HEK293T (cell line): ENCODE results near the gene MPO.

Experiments used
- CTCF ChIA-PET: fragments of 350-600 bp; formaldehyde crosslinking; extraction: SDS; loops from one replicate; lab custom pipeline; 2021; ENCODE audit warnings: antibody characterized with exemption, inconsistent platforms; lab: Yijun Ruan, JAX
- POLR2A ChIA-PET: fragments of 350-600 bp; formaldehyde crosslinking; extraction: SDS; loops from one replicate; lab custom pipeline; 2020; ENCODE audit warnings: antibody characterized with exemption, inconsistent platforms; lab: Yijun Ruan, JAX
- DNase-seq: peaks from one replicate; pipeline ENCODE4 v3.0.0; 2012; ENCODE audit warnings: mixed read lengths; ENCODE audit errors: extremely low spot score
- ARNT ChIP-seq: fragments of 450-650 bp; IDR thresholded peaks from 2 replicates; pipeline ENCODE4 v1.6.1; 2017; ENCODE audit warnings: mild to moderate bottlenecking
- BHLHE40 ChIP-seq: fragments of 450-650 bp; IDR thresholded peaks from 2 replicates; pipeline ENCODE4 v1.6.1; 2016; ENCODE audit warnings: mild to moderate bottlenecking, moderate library complexity, borderline replicate concordance
- CTBP1 ChIP-seq: fragments of 450-650 bp; IDR thresholded peaks from 2 replicates; pipeline ENCODE4 v1.6.1; 2016; ENCODE audit warnings: borderline replicate concordance
- ELF4 ChIP-seq: fragments of 450-650 bp; IDR thresholded peaks from 2 replicates; pipeline ENCODE4 v1.6.1; 2017; ENCODE audit warnings: antibody characterized with exemption
- FOXA1 ChIP-seq: fragments of 450-650 bp; IDR thresholded peaks from 2 replicates; pipeline ENCODE4 v1.6.1; 2016; ENCODE audit warnings: mild to moderate bottlenecking
- FOXK2 ChIP-seq: fragments of 450-650 bp; IDR thresholded peaks from 2 replicates; pipeline ENCODE4 v1.6.1; 2016; ENCODE audit warnings: mild to moderate bottlenecking
- FOXM1 ChIP-seq: fragments of 450-650 bp; IDR thresholded peaks from 2 replicates; pipeline ENCODE4 v1.6.1; 2017; ENCODE audit warnings: mild to moderate bottlenecking, borderline replicate concordance
- HDGF ChIP-seq: fragments of 450-650 bp; IDR thresholded peaks from 2 replicates; pipeline ENCODE4 v1.6.1; 2017; ENCODE audit warnings: antibody characterized with exemption, borderline replicate concordance
- L3MBTL2 ChIP-seq: fragments of 450-650 bp; conservative IDR thresholded peaks from 2 replicates; pipeline ENCODE4 v1.6.1; 2016; ENCODE audit warnings: mild to moderate bottlenecking
- LEF1 ChIP-seq: fragments of 450-650 bp; IDR thresholded peaks from 2 replicates; pipeline ENCODE4 v1.6.1; 2017; ENCODE audit warnings: mild to moderate bottlenecking, borderline replicate concordance
- NFRKB ChIP-seq: fragments of 450-650 bp; IDR thresholded peaks from 2 replicates; pipeline ENCODE4 v1.6.1; 2016; ENCODE audit warnings: mild to moderate bottlenecking, moderate library complexity
- SP1 ChIP-seq: fragments of 450-650 bp; IDR thresholded peaks from 2 replicates; pipeline ENCODE4 v1.6.1; 2017
- SUZ12 ChIP-seq: fragments of 450-650 bp; IDR thresholded peaks from 2 replicates; pipeline ENCODE4 v1.6.1; 2016; ENCODE audit warnings: mild to moderate bottlenecking
- TARDBP ChIP-seq: fragments of 450-650 bp; IDR thresholded peaks from 2 replicates; pipeline ENCODE4 v1.6.1; 2016
- ZNF384 ChIP-seq: fragments of 450-650 bp; IDR thresholded peaks from 2 replicates; pipeline ENCODE4 v1.6.1; 2016
- TF ChIP-seq, protein P1 (sequence below): fragments of 450-650 bp; IDR thresholded peaks from 2 replicates; pipeline ENCODE4 v1.6.1; 2016

The MPO gene

DNA sequence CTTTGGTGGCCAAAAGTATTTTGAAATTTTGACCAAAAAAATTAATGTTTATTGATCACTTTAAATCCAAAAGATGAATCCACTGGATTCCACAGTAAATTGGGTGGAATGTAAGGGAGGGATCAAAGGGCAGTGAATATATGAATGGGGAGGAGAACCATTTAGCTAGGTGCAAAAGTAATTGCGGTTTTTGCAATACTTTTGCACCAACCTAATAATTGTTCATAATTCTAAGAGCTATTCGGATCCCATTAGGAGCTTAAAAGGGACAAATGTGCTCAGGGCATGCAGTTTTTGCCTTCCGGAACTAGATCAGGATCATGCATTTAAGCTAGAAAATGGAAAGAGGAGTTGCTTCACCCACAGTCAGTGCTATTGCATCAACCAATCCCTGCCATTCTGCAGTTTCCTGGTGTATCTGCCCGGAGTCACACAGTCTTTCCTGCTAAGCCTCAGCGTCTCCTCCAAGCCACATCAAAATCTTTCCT is 42.5 kb downstream of the MPO start, which contains the start of gene LPO:
LPO (plus strand) TSS at position 438 of the 488 bp plus-strand sequence. CDS start 4,396 bp downstream, outside the sequence.
- no peak for DNase-seq
- CTCF ChIA-PET, result interaction anchor here (0.6 to 1.0 kb wide), 3 partner anchors 9 to 22 kb away, joined by 3 to 5 read pairs (median 4); no protein-coding TSS in a partner anchor
- POLR2A ChIA-PET, result no interaction called here
- TF ChIP-seq FOXK2 (no peak), BHLHE40 (no peak), TARDBP (no peak), ELF4 (peak; percentile 78)

DNA sequence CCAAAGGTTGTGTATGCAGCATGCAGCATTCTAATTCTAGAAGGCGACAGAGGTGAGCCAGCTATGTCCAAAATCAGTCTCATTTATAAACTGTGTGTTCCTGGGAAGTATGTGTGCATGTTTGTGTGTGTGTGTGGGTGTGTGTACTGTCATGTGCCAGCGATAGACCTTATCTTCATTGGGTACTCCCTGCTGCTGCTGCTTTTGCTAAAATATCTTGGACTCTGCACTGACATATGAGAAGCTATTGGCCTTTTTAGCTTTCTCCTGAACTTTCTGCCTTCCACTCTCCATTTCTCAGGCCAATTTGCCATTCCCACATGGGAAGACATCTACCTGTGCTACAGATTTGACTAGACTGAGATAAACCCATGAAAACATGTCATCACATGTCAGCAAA is 44.3 kb downstream of the MPO start:
- CTCF ChIA-PET, result interaction anchor here (0.5 to 1.1 kb wide), 4 partner anchors 11 to 88 kb away, joined by 3 read pairs; partner anchors contain the start of gene MKS1

DNA sequence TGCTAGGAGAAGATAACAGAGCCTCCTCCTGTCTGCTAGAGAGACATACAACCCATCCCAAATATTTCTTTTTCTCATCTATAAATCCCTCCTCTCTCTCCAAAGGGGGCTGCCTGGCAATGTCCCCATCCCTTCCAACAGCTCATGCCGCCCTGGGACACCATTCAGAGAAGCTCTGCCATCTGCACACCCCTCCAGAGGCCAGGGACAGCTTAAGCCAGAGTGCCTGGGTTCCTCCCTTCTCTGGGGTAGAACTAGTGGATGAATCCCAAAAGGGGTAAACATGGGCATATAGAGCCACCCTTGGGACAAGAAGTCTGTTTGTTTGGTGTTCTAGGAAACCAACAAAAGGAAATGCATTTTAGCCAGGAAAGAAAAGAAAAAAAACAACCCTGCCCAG is 44.9 kb downstream of the MPO start:
- ChIA-PET CTCF (interaction anchor here (0.5 to 0.7 kb wide), 2 partner anchors 13 to 87 kb away, joined by 3 read pairs; no protein-coding TSS in a partner anchor), POLR2A (interaction anchor here (2.8 kb wide), 1 partner anchor 17 kb away, joined by 7 read pairs; the partner anchor contains the start of gene MKS1)
- TF ChIP-seq CTBP1, result no peak
- TF ChIP-seq, protein P1, sequence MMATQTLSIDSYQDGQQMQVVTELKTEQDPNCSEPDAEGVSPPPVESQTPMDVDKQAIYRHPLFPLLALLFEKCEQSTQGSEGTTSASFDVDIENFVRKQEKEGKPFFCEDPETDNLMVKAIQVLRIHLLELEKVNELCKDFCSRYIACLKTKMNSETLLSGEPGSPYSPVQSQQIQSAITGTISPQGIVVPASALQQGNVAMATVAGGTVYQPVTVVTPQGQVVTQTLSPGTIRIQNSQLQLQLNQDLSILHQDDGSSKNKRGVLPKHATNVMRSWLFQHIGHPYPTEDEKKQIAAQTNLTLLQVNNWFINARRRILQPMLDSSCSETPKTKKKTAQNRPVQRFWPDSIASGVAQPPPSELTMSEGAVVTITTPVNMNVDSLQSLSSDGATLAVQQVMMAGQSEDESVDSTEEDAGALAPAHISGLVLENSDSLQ, result no peak
- no peak for TF ChIP-seq ZNF384
- no peak for TF ChIP-seq ELF4
- TF ChIP-seq L3MBTL2, result no peak
- no peak for TF ChIP-seq FOXM1
- no peak for TF ChIP-seq NFRKB
- no peak for DNase-seq

More for the DNA sequence above, 44.3 kb downstream of the MPO start:
- TF ChIP-seq TARDBP (no peak), FOXM1 (no peak), BHLHE40 (no peak), NFRKB (no peak), SUZ12 (no peak), ZNF384 (no peak), SP1 (no peak), FOXA1 (no peak), ARNT (no peak), CTBP1 (no peak)
- DNase-seq, result no peak
- POLR2A ChIA-PET, result interaction anchor here (2.8 kb wide), 1 partner anchor 17 kb away, joined by 7 read pairs; the partner anchor contains the start of gene MKS1

DNA sequence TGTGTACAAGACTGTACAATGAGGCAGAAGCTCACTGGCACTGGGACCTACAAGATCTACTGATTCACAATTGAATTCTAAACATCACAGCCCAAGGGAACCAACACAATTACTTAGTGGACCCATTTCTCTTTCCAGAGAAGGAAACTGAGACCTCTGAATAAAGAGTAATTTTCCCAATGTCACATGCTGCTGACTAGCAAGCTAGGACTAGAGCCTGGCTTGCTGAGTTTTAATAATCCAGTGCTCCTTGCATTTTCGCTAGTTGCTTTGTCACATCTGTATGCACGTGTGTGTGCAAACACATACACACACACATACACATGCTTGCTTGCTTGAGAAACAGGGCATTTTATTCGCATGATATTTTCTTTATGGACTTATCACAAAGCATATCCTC is 46.2 kb downstream of the MPO start:
- no peak for DNase-seq
- CTCF ChIA-PET, result interaction anchor here (0.7 kb wide), 1 partner anchor 150 kb away, joined by 3 read pairs; no protein-coding TSS in a partner anchor
- POLR2A ChIA-PET, result no interaction called here
- TF ChIP-seq ARNT, result no peak
- no peak for TF ChIP-seq ZNF384
- no peak for TF ChIP-seq ELF4
- TF ChIP-seq NFRKB, result no peak
- TF ChIP-seq BHLHE40, result no peak
- no peak for TF ChIP-seq FOXM1
- TF ChIP-seq SUZ12, result no peak
- no peak for TF ChIP-seq TARDBP
- TF ChIP-seq LEF1, result no peak
- TF ChIP-seq HDGF, result no peak

DNA sequence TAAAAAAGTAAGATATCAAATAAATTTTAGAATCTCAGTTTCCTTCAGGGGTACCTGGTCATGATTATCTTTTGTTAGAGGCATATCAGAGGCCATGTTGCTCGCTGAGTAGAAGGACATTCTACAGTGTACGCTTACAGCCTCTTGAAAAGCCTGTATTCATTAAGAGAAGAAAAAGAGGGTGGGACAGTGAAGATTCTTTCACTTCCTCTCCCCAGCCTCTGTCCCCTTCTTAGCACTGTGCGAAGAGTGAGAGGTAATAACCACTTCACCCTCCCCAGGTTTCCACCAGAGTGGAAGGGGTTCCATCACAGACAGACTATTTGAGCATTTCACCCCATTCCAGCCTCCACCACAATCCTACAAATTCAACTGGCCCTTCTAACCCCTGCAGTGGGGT is 47.2 kb downstream of the MPO start:
- CTCF ChIA-PET, result interaction anchor here (1.4 kb wide), 1 partner anchor 16 kb away, joined by 5 read pairs; no protein-coding TSS in a partner anchor
- POLR2A ChIA-PET, result no interaction called here
- no peak for DNase-seq
- TF ChIP-seq SUZ12 (no peak), NFRKB (no peak), BHLHE40 (no peak), FOXK2 (no peak), CTBP1 (no peak), SP1 (no peak), L3MBTL2 (no peak), FOXA1 (no peak), ELF4 (no peak), ARNT (no peak)

DNA sequence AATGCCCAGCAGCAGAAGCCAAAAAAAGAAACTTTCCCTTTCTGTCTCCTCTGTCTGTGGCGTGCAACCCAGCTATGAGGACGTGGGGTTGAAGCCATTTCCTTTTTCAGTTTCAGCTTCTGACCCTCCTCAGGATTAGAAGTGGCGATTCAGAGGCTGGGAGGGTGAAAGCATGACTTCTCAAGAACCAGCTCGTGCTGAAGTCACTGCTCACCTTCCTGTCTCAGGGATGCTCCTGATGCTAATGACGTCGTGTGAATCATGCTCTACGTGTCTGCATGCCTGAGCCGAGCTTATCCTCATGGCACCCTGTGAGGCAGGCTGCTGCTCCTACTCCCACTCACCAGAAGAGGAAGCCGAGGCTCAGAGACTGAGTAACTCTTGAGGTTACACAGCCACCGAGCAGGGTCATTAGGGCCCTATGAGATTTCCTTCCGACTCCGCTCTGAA is 48.0 kb downstream of the MPO start:
- TF ChIP-seq L3MBTL2, result 0 out of 2 replicates have a peak, but pooled peaks have one; percentile 11
- no peak for TF ChIP-seq ARNT
- ChIA-PET POLR2A (interaction anchor here (0.8 to 1.1 kb wide), 2 partner anchors 13 to 14 kb away, joined by 3 to 4 read pairs; partner anchors contain the start of gene MKS1), CTCF (interaction anchor here (0.8 to 1.4 kb wide), 2 partner anchors 17 to 33 kb away, joined by 3 to 5 read pairs; no protein-coding TSS in a partner anchor)
- DNase-seq, result no peak

DNA sequence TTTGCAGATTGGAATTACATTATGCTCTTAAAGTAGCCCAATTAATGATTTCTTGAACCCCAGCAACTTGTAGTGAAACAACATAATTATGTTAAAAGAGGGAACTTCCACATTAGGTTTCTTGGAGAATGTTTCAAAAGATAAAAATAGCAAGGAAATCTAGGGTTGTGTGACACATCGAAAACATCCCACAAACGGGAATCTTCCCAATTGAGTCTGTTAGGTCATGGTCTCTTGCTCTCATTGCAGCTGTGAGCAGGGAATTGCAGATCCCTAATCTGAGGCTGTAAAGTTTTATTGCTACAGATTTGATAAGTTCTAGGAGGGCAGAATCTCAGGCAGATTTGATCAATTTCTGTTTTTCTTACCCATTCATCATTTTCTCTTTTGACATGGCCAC is 49.1 kb downstream of the MPO start:
- POLR2A ChIA-PET, result interaction anchor here (0.8 to 2.3 kb wide), 2 partner anchors 12 to 15 kb away, joined by 3 to 11 read pairs; partner anchors contain the start of gene MKS1

More for the DNA sequence above, 49.1 kb downstream of the MPO start:
- CTCF ChIA-PET, result interaction anchor here (1.7 kb wide), 1 partner anchor 19 kb away, joined by 4 read pairs; no protein-coding TSS in a partner anchor
- DNase-seq, result no peak
- no peak for TF ChIP-seq ELF4
- no peak for TF ChIP-seq HDGF
- TF ChIP-seq FOXK2, result no peak
- TF ChIP-seq NFRKB, result no peak
- no peak for TF ChIP-seq LEF1
- no peak for TF ChIP-seq FOXA1
- no peak for TF ChIP-seq ARNT
